Uterus (tissue), 4 donors: ENCODE data around the gene NOP9. TPM values are rescaled to one million over a fixed set of nuclear protein-coding genes. Genes with fewer than 3 reads are reported as not detected.

Source experiments
- DNase-seq, 2 donors: peaks; one replicate each; pipeline ENCODE4 v3.0.0-alpha.2; 2019 to 2020
- H3K27ac ChIP-seq, 2 donors: fragments of 200-600 bp; sonication (generic); 1 replicate in 1 of 2; 2 replicates in 1 of 2; pipeline ENCODE4 v1.5.1; 2016 to 2018
- H3K27me3 ChIP-seq, 2 donors: fragments of 200-600 bp; sonication (generic); one replicate each; pipeline ENCODE4 v1.5.1; 2018 to 2019; ENCODE audit warnings: control low read depth in 1 of 2
- H3K36me3 ChIP-seq, 2 donors: fragments of 200-600 bp; sonication (generic); one replicate each; pipeline ENCODE4 v1.5.1; 2019; ENCODE audit warnings: control low read depth in 1 of 2
- H3K4me1 ChIP-seq, 2 donors: fragments of 200-600 bp; sonication (generic); one replicate each; pipeline ENCODE4 v1.5.1; 2018 to 2019; ENCODE audit warnings: control low read depth in 1 of 2
- H3K4me3 ChIP-seq, 2 donors: fragments of 200-600 bp; sonication (generic); 1 replicate in 1 of 2; 2 replicates in 1 of 2; pipeline ENCODE4 v1.5.1; 2018 to 2019; ENCODE audit warnings: mild to moderate bottlenecking in 1 of 2
- H3K9me3 ChIP-seq, 2 donors: fragments of 200-600 bp; sonication (generic); one replicate each; pipeline ENCODE4 v1.5.1; 2019; ENCODE audit warnings: control low read depth in 1 of 2
- CTCF ChIP-seq, 4 experiments: fragments of 200-600 bp in 2 of 4; fragments of 450-650 bp in 2 of 4; sonication (generic) in 2 of 4; IDR thresholded peaks; one replicate each; pipeline ENCODE4 v1.5.1; 2016 to 2019; ENCODE audit warnings: antibody characterized with exemption in 4 of 4, mild to moderate bottlenecking in 2 of 4, moderate library complexity in 1 of 4
- POLR2A ChIP-seq, 2 donors: fragments of 450-650 bp; IDR thresholded peaks; one replicate each; pipeline ENCODE4 v1.6.1; 2016; ENCODE audit warnings: antibody characterized with exemption in 2 of 2, mild to moderate bottlenecking in 1 of 2, moderate library complexity in 1 of 2
- intact Hi-C: fragments of 100-400 bp; cut with DNase I; formaldehyde crosslinking; loops from one replicate; pipeline ENCODE4 v1.15.1; 2023; ENCODE audit warnings: low total_unique reads
- total RNA-seq, 4 donors: library from RNA; depleted of rRNA in 3 of 4; stranded (reverse); fragments of >200 nt in 3 of 4; gene quantifications; one replicate each; pipeline versions ENCODE4 v1.1.0 to v1.2.4, GENCODE V29; 2014 to 2023
- donor health status: DM: yes; HTN: yes; CAD: no.

The NOP9 gene
- total RNA-seq, 4 donors from 2014 or later, result 5.0 to 23.5 (median 22.5) TPM

- Histone ChIP-seq H3K4me1 (no peaks in the 10 kb centered on the region), H3K36me3 (no peaks in the 10 kb centered on the region), H3K4me3 (no peak overlapping the region), H3K27ac (no peak overlapping the region), H3K27me3 (no peaks in the 10 kb centered on the region), H3K9me3 (no peaks in the 10 kb centered on the region)
- intact Hi-C loops, result no loop called here
- TF ChIP-seq POLR2A (IDR thresholded peaks at IDR 0.05), result no peak
- no peak for TF ChIP-seq CTCF (IDR thresholded peaks at IDR 0.05)
- no peak for DNase-seq
Measured at GRCh38 chr14:24280797-24281460, 18.7 kb upstream of the NOP9 start.

DNA sequence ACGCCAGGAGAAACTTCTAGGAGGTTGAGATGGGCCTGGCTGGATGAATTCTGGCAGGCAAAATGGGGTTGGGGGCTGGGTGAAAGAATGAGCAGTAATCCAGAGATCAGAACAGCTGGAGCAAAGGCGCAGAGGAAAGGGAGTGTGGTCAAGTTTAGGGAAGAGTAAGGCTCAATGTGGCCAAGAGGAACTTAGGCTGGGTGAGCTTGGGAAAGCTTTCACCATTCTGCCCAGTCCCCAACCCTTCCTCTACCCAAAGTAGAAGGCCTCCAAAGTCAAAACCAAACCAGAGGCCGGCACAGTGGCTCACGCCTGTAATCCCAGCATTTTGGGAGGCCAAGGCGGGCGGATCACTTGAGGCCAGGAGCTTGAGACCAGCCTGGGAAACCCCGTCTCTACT lies 18.0 kb upstream of the NOP9 start:
- no peak overlapping the region for H3K27ac ChIP-seq
- intact Hi-C loops, result no loop called here
- H3K9me3 ChIP-seq, result no peaks in the 10 kb centered on the region
- no peak overlapping the region for H3K4me3 ChIP-seq
- TF ChIP-seq CTCF (IDR thresholded peaks at IDR 0.05) (no peak), POLR2A (IDR thresholded peaks at IDR 0.05) (no peak)
- no peaks in the 10 kb centered on the region for H3K27me3 ChIP-seq
- no peak for DNase-seq
- no peaks in the 10 kb centered on the region for H3K36me3 ChIP-seq
- no peaks in the 10 kb centered on the region for H3K4me1 ChIP-seq

DNA sequence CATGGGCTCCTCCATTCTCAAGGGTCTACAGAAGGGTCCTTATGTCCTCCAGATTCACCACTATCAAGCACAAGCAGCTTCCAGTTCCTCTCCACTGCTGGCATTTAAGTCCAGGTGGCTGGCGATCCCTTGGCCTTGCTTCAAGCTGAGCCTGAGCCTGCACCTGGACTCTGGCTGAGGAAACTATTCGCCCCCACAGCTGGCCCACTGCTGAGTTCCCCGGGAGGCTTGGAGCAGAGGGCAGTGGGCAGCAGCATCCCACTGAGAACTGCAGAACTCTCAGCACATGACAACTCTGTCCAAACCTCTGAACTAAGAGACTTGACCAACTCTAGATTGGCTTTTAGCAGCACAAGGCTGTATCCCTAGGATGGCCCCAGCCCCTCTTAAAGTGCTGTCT lies 16.9 kb upstream of the NOP9 start:
- DNase-seq, result no peak
- Histone ChIP-seq H3K9me3 (no peaks in the 10 kb centered on the region), H3K27me3 (no peaks in the 10 kb centered on the region), H3K4me1 (no peaks in the 10 kb centered on the region), H3K4me3 (no peak overlapping the region), H3K27ac (no peak overlapping the region), H3K36me3 (no peaks in the 10 kb centered on the region)
- intact Hi-C loops, result no loop called here
- no peak for TF ChIP-seq POLR2A (IDR thresholded peaks at IDR 0.05)
- no peak for TF ChIP-seq CTCF (IDR thresholded peaks at IDR 0.05)

GRCh38 chr14:24283796-24284460 lies 15.7 kb upstream of the NOP9 start:
- Histone ChIP-seq H3K36me3 (no peaks in the 10 kb centered on the region), H3K27ac (no peak overlapping the region), H3K27me3 (no peaks in the 10 kb centered on the region), H3K4me3 (no peak overlapping the region), H3K4me1 (no peaks in the 10 kb centered on the region), H3K9me3 (no peaks in the 10 kb centered on the region)
- no peak for TF ChIP-seq POLR2A (IDR thresholded peaks at IDR 0.05)
- TF ChIP-seq CTCF (IDR thresholded peaks at IDR 0.05), result no peak
- no peak for DNase-seq
- intact Hi-C loops, result no loop called here

DNA sequence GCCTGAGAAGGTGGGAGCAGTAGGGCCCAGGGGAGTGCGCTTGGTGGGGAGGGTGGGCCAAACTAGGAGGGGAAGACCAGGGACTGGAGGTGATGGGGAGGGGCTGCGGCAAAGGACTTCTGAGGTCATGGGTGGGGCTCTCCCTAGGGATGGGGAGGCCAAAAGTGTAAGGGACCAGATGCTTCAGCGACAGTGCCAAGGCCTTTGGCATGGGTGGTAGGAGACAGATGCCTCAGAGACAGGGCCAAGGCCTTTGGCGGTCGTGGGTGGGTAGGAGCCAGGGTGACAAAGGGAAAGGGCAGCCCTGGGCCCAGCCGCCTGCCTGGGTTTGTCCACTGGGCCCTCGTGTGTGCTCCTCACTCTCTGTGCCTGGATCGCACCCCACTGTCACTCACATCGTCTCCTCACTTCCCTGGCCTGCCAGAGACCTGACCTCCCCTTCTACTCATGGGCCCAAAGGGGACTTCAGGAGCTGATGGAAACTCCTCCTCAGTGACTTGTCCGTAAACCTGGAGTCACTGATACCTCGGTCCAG lies 15.1 kb upstream of the NOP9 start:
- no peaks in the 10 kb centered on the region for H3K9me3 ChIP-seq
- no peak for DNase-seq
- no peaks in the 10 kb centered on the region for H3K36me3 ChIP-seq
- H3K27me3 ChIP-seq, result no peaks in the 10 kb centered on the region
- H3K27ac ChIP-seq, result no peak overlapping the region
- no peak for TF ChIP-seq CTCF (IDR thresholded peaks at IDR 0.05)
- H3K4me1 ChIP-seq, result no peaks in the 10 kb centered on the region
- intact Hi-C loops, result no loop called here
- H3K4me3 ChIP-seq, result no peak overlapping the region
